GM12878 (cell line): ENCODE measurements around the gene LIPA.

Experiments used
- HDAC2 ChIP-seq: fragments of 200-600 bp; sonication (generic); IDR thresholded peaks from 2 replicates; pipeline ENCODE4 v1.6.1; 2017
- NBN ChIP-seq: fragments of 450-650 bp; IDR thresholded peaks from 2 replicates; pipeline ENCODE4 v1.6.1; 2016
- NFYB ChIP-seq: IDR thresholded peaks from 2 replicates; pipeline ENCODE4 v1.6.1; 2011; ENCODE audit warnings: low read depth, mild to moderate bottlenecking, low read length, improper control_type of control experiment, moderate library complexity; ENCODE audit not compliant: insufficient read depth
- SP1 ChIP-seq: IDR thresholded peaks from one replicate; pipeline ENCODE4 v1.6.1; 2011; ENCODE audit warnings: low read depth, low read length

GRCh38 chr10:89263091-89263490, 11.5 kb upstream of the LIPA start:
- TF ChIP-seq NFYB (no peak), HDAC2 (no peak), NBN (no peak), SP1 (no peak)
